Nephron progenitor cell (in vitro differentiated cells): ENCODE measurements around the gene TMEM186.

ENCODE experiments used
- DNase-seq: peaks from one replicate; pipeline ENCODE4 v3.0.0; 2021
- H3K27ac Mint-ChIP-seq: 2 replicates; pipeline ENCODE4 v1.8.0; 2021; ENCODE audit warnings: mild to moderate bottlenecking, moderate library complexity, mixed read lengths
- H3K27me3 Mint-ChIP-seq: 2 replicates; pipeline ENCODE4 v1.8.0; 2021; ENCODE audit warnings: mild to moderate bottlenecking, low read depth, mixed read lengths; ENCODE audit not compliant: poor library complexity
- H3K36me3 Mint-ChIP-seq: 2 replicates; pipeline ENCODE4 v1.8.0; 2021; ENCODE audit warnings: low read depth, mixed read lengths
- H3K4me1 Mint-ChIP-seq: 2 replicates; pipeline ENCODE4 v1.8.0; 2021; ENCODE audit warnings: mixed read lengths
- H3K4me3 Mint-ChIP-seq: 2 replicates; pipeline ENCODE4 v1.8.0; 2021; ENCODE audit warnings: mild to moderate bottlenecking, moderate library complexity, mixed read lengths
- H3K9me3 Mint-ChIP-seq: 2 replicates; pipeline ENCODE4 v1.8.0; 2021; ENCODE audit warnings: mild to moderate bottlenecking, moderate library complexity, mixed read lengths
- CTCF ChIP-seq: fragments of 200-600 bp; sonication (generic); IDR thresholded peaks from 2 replicates; pipeline ENCODE4 v1.5.0; 2021; ENCODE audit warnings: antibody characterized with exemption

The TMEM186 gene

DNA sequence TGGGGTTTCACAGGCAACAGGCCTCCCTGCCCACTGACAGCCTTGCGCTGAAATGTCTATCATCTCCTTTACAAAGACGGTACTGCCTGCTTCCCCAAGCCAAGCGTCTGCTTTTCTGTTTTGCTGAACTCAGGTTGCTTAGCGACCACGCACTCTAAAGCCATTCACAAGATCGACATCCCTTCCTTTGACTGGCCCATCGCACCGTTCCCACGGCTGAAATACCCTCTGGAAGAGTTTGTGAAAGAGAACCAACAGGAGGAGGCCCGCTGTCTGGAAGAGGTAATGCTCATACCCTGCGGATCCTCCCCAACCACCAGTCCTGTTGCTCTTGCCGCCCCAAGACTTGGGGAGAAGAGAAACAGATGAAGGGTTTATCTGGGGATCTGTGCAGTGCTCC is 28.7 kb downstream of the TMEM186 start:
- H3K27me3 Mint-ChIP-seq = peaks cover 9% of the 10 kb centered on the region
- peaks cover 59% of the 10 kb centered on the region for H3K36me3 Mint-ChIP-seq
- DNase-seq = peak; percentile 20
- H3K9me3 Mint-ChIP-seq = no peaks in the 10 kb centered on the region
- TF ChIP-seq CTCF = no peak
- no peak overlapping the region for H3K4me3 Mint-ChIP-seq
- peak overlapping the region; percentile 73 for H3K27ac Mint-ChIP-seq
- H3K4me1 Mint-ChIP-seq = peaks cover 33% of the 10 kb centered on the region

DNA sequence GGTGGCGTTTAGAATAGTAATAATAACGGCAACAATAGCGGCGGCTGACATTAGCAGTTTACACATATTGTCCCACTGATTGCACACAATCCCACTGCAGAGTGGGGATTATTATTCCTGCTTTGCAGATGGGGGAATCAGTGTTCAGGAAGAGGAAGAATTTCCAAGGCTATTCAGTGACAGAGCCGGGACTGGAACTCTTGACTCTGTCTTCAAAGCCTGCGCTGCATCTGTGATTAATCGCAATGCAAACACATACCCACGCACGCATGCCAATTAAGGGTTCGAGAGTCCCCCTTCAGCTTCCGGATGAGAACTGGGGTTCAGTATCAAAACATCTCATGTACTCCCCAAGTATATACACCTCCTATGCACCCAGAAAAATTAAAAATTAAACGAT is 29.2 kb downstream of the TMEM186 start:
- no peak for TF ChIP-seq CTCF

DNA sequence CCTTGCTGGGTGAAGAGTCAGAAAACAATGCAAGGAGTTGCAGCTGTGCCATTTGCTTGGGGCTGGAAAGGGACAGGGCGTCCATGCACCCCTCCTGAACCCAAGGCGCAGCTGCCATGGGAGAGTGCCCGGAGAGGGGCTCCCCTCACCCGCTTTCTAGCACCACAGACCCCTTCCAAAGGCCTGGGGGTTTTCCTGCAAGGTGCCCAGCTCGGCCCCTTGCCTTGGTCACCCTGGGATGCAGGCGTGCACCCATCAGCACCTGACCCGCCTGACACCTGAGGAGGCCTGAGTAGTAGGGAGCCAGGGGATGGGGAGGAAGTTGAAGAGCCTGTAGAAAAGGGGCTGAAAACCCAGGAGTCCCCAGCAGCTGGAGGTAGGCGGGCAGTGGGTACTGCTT is 30.3 kb downstream of the TMEM186 start:
- Mint-ChIP-seq H3K36me3 (peaks cover 44% of the 10 kb centered on the region), H3K4me1 (peaks cover 36% of the 10 kb centered on the region), H3K27ac (no peak overlapping the region), H3K9me3 (no peaks in the 10 kb centered on the region), H3K4me3 (no peak overlapping the region), H3K27me3 (peaks cover 7% of the 10 kb centered on the region)
- TF ChIP-seq CTCF = no peak
- DNase-seq = no peak

More for the DNA sequence above, 29.2 kb downstream of the TMEM186 start:
- peaks cover 10% of the 10 kb centered on the region for H3K27me3 Mint-ChIP-seq
- H3K4me3 Mint-ChIP-seq = no peak overlapping the region
- H3K9me3 Mint-ChIP-seq = no peaks in the 10 kb centered on the region
- peak overlapping the region; percentile 73 for H3K27ac Mint-ChIP-seq
- DNase-seq = no peak
- H3K4me1 Mint-ChIP-seq = peaks cover 36% of the 10 kb centered on the region
- H3K36me3 Mint-ChIP-seq = peaks cover 55% of the 10 kb centered on the region

GRCh38 chr16:8764525-8765250 is 32.8 kb downstream of the TMEM186 start:
- peaks cover 9% of the 10 kb centered on the region for H3K27me3 Mint-ChIP-seq
- H3K27ac Mint-ChIP-seq = no peak overlapping the region
- no peak for DNase-seq
- H3K9me3 Mint-ChIP-seq = no peaks in the 10 kb centered on the region
- H3K36me3 Mint-ChIP-seq = peaks cover 58% of the 10 kb centered on the region
- H3K4me1 Mint-ChIP-seq = peaks cover 36% of the 10 kb centered on the region
- H3K4me3 Mint-ChIP-seq = no peak overlapping the region
- TF ChIP-seq CTCF = no peak

GRCh38 chr16:8763899-8764298 is 33.5 kb downstream of the TMEM186 start:
- Mint-ChIP-seq H3K27me3 (peaks cover 13% of the 10 kb centered on the region), H3K36me3 (peaks cover 53% of the 10 kb centered on the region), H3K9me3 (no peaks in the 10 kb centered on the region), H3K4me3 (no peak overlapping the region), H3K4me1 (peaks cover 35% of the 10 kb centered on the region), H3K27ac (no peak overlapping the region)
- TF ChIP-seq CTCF = no peak
- DNase-seq = no peak

DNA sequence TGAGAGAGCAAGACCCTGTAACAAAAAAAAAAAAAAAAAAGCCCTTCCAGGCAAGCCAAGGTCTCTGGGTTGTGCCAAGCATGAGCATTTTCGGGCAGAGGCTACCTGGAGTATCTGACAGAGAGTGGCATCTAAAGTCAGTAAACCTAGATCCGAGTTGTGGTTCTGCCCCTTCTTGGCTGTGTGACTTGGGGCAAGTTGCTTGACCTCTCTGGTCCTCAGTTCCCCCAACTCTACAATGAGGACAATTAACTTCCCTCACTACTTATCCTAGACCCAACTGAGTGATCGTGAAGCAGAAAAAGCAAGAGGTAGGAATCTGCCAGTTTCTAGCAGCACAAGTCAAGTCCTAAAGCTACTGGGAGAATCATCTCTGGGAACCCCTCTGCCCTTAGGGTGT is 34.4 kb downstream of the TMEM186 start:
- no peak for DNase-seq
- no peak for TF ChIP-seq CTCF
- Mint-ChIP-seq H3K36me3 (peaks cover 51% of the 10 kb centered on the region), H3K4me3 (no peak overlapping the region), H3K27ac (no peak overlapping the region), H3K9me3 (no peaks in the 10 kb centered on the region), H3K4me1 (peaks cover 27% of the 10 kb centered on the region), H3K27me3 (peaks cover 13% of the 10 kb centered on the region)
